DMS153 treated with DMSO at 0.1 percent for 48 hours (cell line): Measurements from ENCODE around the gene CREB5.

ENCODE experiments used
- DNase-seq: peaks from one replicate; lab custom pipeline; 2025; ENCODE audit not compliant: unreplicated experiment; lab: John Stamatoyannopoulos, UW

Gene CREB5

DNA sequence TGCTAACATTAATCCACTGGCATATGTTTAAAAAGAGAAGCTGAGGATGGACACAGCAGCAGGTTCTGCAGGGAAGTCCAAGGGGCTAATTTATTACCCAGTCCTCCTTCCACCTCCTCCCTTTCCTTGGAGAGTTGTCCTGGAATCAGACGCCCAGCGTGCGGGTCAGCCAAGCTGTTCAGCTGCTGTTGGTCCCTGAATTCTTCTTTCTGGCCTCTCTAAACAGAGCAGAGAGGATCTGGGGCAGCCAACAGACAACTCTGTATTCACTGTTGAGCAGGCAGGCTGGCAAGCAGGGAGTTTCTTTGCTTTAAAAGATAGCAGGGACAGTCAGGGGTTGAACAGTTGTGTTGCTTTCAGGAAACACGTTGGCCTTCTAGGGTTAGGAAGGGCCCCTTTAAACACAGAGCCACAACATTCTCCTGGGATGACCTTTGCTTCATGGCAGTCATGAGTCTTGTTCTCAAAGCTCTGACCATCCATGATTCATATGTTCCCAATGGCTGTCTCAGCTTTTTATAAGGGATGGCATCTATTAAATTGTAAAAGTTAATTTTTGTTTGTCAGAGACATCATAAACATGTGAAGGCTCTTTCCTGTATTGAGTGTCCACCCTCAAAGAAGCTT, 217.0 kb downstream of the CREB5 start:
- DNase-seq: no peak

GRCh38 chr7:28630350-28630749, 218.0 kb downstream of the CREB5 start:
- DNase-seq: no peak

GRCh38 chr7:28631995-28632394, 219.7 kb downstream of the CREB5 start:
- no peak for DNase-seq

DNA sequence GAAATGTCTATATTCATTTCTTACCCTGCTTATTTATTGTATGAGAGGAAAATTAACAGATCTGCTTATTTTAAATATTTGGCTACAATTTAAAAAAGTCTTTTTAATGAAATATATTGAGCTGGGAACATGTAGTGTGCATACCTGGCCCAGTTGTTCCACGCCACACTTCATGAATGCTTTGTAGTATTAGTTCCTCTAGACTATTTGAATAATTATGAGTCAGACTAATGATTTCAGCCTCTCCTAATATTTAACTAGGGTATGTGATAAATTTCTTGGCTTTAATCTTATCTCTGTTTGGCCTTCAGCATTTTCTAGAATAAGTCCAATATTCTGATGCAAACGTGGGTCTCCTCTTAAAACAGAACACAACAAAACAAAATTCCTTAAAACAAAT, 226.6 kb downstream of the CREB5 start:
- no peak for DNase-seq

DNA sequence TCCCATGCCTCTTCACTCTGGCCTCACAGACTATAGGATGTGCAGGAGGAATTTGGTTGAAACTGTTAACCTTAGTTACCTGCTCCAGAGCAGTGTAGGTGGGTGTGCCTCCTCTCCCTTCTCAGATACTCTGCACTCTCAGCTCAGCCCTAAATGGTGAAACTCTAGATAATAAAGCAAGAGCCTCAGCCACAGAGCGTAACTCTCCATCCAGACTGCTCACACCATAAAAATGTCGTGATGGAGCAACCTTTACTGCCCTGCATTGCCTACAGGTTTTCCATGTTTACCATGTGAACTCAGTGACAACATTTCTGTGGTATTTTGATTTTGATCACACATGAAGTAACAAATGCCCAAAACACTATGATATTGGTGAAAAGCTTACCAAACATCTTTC, 227.7 kb downstream of the CREB5 start:
- DNase-seq: no peak

GRCh38 chr7:28641752-28642545, 229.6 kb downstream of the CREB5 start:
- no peak for DNase-seq

- DNase-seq: no peak
Measured at GRCh38 chr7:28643188-28643569, 230.9 kb downstream of the CREB5 start.

DNA sequence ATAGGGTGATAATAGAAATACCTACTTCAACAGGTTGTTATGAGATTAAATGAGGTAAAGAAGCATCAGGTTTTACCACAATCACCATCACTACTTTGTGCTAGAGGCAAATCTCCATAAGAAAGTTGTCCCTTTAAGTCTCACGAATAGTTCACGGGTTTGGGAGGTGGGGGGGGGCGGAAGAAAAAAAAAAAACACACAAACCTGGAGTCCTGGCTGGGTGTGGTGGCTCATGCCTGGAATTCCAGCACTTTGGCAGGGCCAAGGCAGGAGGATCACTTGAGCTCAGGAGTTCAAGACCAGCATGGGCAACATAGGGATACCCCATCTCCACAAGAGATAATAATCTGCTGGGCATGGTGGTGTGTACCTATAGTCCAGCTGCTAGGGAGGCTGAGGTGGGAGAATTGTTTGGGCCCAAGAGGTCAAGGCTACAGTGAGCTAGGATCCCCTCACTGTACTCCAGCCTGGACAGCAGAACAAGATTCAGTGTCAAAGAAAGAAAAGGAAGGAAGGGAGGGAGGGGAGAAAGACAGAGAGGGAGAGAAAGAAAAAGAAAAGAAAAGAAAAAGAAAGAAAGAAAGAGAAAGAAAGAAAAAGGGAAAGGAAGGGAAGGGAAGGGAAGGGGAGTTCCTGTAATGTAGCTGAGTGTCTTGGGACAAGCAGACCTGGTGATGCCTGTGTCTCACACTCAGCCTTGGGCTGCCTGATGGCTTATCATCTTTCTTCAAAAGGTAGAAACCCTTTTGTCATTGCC, 231.4 kb downstream of the CREB5 start:
- DNase-seq: no peak

DNA sequence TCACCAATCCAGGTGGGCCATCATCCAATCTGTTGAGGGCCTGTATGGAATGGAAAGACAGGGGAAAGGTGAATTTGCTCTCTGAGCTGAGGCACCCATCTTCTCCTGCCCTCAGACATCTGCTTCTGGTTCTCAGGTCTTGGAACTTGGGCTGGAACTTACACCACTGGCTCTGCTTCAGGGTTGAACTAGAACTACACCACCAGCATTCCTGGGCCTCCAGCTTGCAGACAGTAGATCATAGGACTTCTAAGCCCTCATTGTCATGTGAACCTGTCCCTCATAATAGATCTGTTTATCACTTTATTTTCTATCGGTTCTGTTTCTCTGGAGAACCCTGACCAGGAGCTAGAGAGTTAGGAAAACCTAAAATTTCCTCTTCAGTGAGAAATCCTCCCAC, 233.5 kb downstream of the CREB5 start:
- DNase-seq: no peak

DNA sequence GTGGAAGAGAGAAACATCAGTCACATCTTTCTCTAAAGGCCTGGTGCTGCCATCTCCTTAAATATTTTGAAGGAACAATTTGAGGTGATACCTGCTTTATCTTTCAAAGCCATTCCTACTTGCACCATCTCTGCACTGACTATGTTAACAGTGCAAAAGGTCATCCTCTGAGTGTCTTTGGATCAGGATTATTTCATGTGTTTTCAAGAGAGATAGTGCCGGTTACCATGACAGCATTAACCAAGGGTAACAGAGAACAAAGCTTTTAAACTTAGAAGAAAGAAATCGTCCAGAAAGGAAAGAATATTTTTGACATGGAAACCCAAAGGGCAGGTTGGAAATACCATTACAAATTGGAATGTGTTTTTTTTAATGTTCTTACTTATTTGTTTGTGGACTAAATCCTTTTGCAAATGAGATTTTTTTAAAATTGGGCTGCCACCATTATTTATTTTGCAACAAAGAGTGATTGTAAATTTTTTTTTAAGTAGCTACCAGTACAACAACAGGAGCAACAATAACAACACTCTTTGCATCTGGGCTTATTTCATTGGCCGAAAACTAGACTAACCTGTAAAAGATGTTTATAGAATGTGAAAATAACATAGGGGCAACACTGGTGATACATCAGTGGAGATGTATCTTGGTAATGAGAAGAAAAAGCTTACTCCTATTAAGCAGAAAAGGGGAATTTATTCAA, 234.2 kb downstream of the CREB5 start:
- no peak for DNase-seq

GRCh38 chr7:28647076-28647421, 234.7 kb downstream of the CREB5 start:
- DNase-seq: no peak

DNA sequence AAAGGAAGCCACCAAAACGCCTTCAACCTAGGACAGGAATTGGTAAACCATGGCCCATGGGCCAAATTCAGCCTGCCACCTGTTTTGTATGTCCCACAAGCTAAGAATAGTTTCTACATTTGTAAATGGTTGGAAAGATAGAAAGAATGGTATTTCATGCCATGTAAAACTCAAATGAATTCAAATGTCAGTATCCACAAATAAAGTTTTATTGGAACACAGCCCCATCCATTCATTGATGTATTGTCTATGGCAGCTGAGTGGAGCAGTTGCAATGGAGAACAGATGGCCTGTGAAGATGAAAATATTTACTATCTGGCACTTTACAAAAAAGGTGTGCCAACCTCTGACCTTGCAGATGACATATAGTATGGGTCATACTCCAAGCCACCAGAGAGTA, 236.9 kb downstream of the CREB5 start:
- no peak for DNase-seq

DNA sequence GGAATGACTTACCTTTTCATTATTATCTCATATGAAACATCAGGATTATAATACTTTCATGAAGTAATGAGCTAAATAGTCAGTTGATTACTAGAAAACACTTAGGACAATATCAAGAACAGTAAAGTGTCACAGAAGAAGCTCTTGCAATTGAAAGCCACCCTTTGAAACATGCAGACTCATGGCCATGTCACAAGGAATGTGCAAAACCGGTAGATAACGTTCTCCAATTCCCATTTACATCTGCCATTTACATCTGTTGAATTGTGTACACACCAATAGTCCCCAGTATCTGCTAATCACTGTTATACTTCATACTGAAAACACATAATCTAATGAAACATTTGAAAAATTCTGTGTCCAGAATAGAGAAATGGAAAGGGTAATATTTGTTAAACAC, 237.5 kb downstream of the CREB5 start:
- no peak for DNase-seq

DNA sequence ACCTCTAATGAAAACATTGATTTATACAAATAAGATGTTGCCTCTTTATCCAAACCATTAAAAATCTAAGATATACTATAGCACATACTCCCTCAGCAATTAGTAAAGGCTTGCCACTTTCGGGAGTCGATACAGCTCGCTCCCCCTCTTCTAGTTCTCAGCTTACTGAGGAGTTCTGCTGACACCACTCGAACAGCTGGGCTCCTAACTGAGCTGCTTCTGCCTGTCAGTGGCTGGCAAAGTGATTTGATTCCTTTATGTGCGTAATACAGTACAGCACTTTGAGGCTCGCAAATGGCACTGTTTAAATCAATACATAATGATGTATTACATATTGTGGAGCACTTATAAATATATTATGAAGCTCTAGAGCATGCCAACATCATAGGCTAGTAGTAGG, 241.8 kb downstream of the CREB5 start:
- DNase-seq: no peak

DNA sequence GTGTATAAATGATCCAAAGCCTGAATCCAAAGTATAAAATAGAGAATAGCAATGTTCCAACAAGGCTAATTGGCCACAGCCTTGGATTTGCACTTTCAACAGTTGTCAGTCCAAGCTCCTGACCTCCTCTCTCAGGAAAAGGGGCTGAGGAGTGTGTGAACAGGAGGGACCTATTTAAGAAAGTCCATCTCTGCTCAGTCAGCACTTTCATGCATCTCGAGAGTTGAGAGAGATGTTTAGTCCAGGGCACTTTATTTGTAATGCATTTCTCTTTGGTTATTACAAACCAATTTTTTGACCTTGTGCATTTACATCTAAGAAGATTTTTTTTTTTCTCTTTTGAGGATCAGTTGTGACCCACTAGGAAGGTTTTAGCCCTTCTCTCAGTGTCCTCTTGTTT, 244.2 kb downstream of the CREB5 start:
- no peak for DNase-seq

- DNase-seq: no peak
Measured at GRCh38 chr7:28658381-28658780, 246.1 kb downstream of the CREB5 start.

- DNase-seq: no peak
Measured at GRCh38 chr7:28660132-28660531, 247.8 kb downstream of the CREB5 start.

DNA sequence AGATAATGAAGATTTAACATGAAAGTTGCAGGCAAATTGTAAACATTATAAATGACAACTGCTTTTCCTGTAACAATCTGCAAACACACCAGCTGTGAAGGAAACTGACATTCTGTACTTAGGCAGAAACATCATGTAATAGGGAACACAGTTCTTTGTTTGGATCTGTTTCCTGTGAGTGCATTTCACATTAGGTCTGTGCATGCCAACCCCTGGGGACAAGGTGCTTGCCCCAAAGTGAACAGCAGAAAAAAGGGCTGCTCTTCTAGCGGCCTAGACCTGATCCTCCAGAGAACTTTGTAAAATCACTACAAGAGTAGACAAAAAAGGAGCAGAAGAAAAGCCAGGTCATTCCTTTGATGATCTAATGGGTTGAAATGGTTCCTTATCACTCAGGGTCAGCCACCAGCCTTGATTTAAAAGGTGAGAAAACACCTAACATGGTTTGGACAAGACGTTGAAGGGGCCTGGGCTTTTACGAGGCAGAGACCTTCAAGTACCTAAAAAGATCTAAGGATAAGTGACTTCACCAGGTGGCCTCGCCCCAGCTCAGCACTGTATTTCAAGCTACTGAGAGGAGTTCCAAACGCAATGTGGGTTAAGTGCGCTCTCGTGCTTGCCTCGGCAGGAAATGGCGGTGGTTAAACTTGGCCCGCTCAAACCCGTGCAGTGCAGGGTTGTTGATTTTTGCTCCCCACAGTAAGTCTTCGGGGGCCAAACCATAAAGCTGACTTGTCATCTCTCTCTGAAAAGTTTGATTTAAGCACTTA, 249.7 kb downstream of the CREB5 start:
- no peak for DNase-seq

- no peak for DNase-seq
Measured at GRCh38 chr7:28666154-28666553, 253.8 kb downstream of the CREB5 start.

DNA sequence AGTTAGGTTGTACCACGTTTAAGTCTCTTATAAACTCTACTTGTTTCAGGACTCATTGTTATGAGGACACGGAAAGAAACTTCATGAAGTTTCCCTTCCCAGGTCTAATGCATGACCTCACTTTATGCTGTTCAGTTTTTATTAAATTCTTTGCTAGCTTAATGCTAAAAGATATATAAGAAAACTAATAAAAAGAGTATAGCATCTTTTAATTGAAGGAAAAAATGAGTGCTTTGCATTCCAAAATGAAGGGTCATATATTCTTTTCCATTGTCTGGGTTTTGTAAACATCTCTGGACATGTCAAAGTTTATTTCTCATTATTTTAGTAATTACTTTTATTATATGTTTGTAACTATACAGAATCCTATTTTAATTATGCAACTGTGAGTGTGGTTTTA, 255.8 kb downstream of the CREB5 start:
- no peak for DNase-seq

- DNase-seq: no peak
Measured at GRCh38 chr7:28669330-28669729, 257.0 kb downstream of the CREB5 start.
